ENCODE data around the gene PCP2.

Gene PCP2

GRCh38 chr19:7619671-7620441 lies 13.7 kb downstream of the PCP2 start:
- no peak for DNase-seq (ENCODE audit: low read depth in 2 of 2, low spot score in 1 of 2)

- DNase-seq (ENCODE audit: low read depth in 2 of 2, low spot score in 1 of 2) = no peak
Measured at GRCh38 chr19:7618771-7619510, 14.6 kb downstream of the PCP2 start.

GRCh38 chr19:7618348-7618747 lies 15.2 kb downstream of the PCP2 start:
- no peak for DNase-seq (ENCODE audit: low read depth in 2 of 2, low spot score in 1 of 2)

- no peak for DNase-seq (ENCODE audit: low read depth in 2 of 2, low spot score in 1 of 2)
Measured at GRCh38 chr19:7617735-7618134, 15.8 kb downstream of the PCP2 start.

- no peak for DNase-seq (ENCODE audit: low read depth in 2 of 2, low spot score in 1 of 2)
Measured at GRCh38 chr19:7617172-7617571, 16.3 kb downstream of the PCP2 start.

- DNase-seq (ENCODE audit: low read depth in 2 of 2, low spot score in 1 of 2) = no peak
Measured at GRCh38 chr19:7614859-7615741, 18.4 kb downstream of the PCP2 start.

GRCh38 chr19:7612282-7613274 lies 20.9 kb downstream of the PCP2 start:
- DNase-seq (ENCODE audit: low read depth in 2 of 2, low spot score in 1 of 2) = no peak

- DNase-seq (ENCODE audit: low read depth in 2 of 2, low spot score in 1 of 2) = no peak
Measured at GRCh38 chr19:7611541-7612279, 21.8 kb downstream of the PCP2 start.

- DNase-seq (ENCODE audit: low read depth in 2 of 2, low spot score in 1 of 2) = no peak
Measured at GRCh38 chr19:7610491-7611240, 22.9 kb downstream of the PCP2 start.

- DNase-seq (ENCODE audit: low read depth in 2 of 2, low spot score in 1 of 2) = no peak
Measured at GRCh38 chr19:7607874-7608560, 25.5 kb downstream of the PCP2 start.

- no peak for DNase-seq (ENCODE audit: low read depth in 2 of 2, low spot score in 1 of 2)
Measured at GRCh38 chr19:7607212-7607873, 26.2 kb downstream of the PCP2 start.

- no peak for DNase-seq (ENCODE audit: low read depth in 2 of 2, low spot score in 1 of 2)
Measured at GRCh38 chr19:7606289-7606688, 27.2 kb downstream of the PCP2 start.

GRCh38 chr19:7605490-7606222 lies 27.9 kb downstream of the PCP2 start:
- DNase-seq (ENCODE audit: low read depth in 2 of 2, low spot score in 1 of 2) = no peak

GRCh38 chr19:7603919-7604318 lies 29.6 kb downstream of the PCP2 start:
- DNase-seq (ENCODE audit: low read depth in 2 of 2, low spot score in 1 of 2) = no peak

GRCh38 chr19:7602935-7603497 lies 30.5 kb downstream of the PCP2 start:
- no peak for DNase-seq (ENCODE audit: low read depth in 2 of 2, low spot score in 1 of 2)

GRCh38 chr19:7602240-7602934 lies 31.1 kb downstream of the PCP2 start:
- DNase-seq (ENCODE audit: low read depth in 2 of 2, low spot score in 1 of 2) = no peak

All from stimulated activated CD8-positive, alpha-beta memory T cell treated with anti-CD3 and anti-CD28 coated beads, Interleukin-4, amount 100 ng/mL, for 4 hours (primary cell).